HG03521 (cell line): ENCODE measurements around the gene NOTUM.
A peak's percentile ranks its signal among the peaks of the same experiment; 100 is the strongest.

Experiments
- ATAC-seq: cut with Tn5 transposase; IDR thresholded peaks from one replicate; pipeline ENCODE4 v1.9.1; 2021; ENCODE audit warnings: mild to moderate bottlenecking, moderate library complexity; ENCODE audit not compliant: unreplicated experiment

Gene NOTUM

DNA sequence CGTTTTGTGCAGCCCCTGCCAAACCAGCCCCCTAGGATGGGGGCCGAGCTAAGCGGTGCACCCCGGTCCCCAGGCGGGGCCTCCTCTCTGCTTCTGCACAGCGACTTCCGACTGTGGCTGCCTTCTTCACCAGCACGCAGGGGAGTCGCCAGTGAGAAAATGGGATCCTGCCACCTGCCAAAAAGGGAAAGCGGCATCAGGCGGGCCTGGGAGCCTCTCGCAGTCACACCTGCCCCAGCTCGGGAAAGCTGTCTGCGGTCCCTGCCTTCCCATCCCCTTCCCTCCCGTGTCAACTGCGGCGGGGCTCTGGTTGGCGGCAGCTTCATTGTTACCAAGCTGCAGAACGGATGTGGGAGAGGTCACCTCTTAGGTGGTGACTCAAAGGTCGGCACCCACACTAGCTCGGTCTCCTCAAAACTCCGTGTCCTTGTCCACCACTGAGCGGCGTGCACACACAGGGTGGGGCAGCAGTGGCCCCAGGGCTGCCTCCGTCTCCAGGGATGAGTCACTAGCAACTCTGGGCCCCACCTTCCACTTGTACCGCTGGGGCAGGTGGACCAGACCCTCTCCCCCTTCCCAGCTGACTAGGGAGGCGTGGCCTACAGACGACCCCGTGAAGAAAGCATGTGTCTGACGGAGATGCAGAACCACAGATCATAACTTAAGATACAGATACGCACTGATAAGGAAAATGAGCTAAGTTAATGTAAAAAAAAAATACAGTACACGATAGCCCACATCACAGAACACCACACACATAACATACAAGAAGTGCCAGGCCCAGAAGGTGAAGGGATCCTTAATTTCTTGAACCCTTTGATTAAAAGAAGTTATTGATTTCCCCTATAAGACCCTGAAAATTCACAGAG is 48.3 kb downstream of the NOTUM start:
- no peak for ATAC-seq

DNA sequence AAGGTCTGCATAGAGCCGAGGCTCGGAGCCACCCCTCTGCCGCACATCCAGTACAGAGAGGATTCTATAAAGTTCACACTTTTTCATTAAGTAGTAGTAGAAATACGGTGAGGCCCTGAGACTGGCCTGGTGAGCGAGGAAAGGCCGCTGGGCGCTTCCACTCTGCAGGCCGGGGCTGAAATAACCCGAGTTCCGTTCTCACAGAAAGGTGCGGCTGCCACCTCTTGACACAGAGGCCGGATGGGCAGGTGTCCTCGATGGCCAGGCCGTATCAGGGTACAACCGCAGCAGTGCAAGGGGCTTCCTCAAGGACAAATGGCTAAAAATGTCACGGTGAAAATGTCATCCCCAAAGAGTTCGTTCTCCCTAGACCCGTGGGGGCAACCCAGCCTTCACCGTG is 49.0 kb downstream of the NOTUM start:
- no peak for ATAC-seq

DNA sequence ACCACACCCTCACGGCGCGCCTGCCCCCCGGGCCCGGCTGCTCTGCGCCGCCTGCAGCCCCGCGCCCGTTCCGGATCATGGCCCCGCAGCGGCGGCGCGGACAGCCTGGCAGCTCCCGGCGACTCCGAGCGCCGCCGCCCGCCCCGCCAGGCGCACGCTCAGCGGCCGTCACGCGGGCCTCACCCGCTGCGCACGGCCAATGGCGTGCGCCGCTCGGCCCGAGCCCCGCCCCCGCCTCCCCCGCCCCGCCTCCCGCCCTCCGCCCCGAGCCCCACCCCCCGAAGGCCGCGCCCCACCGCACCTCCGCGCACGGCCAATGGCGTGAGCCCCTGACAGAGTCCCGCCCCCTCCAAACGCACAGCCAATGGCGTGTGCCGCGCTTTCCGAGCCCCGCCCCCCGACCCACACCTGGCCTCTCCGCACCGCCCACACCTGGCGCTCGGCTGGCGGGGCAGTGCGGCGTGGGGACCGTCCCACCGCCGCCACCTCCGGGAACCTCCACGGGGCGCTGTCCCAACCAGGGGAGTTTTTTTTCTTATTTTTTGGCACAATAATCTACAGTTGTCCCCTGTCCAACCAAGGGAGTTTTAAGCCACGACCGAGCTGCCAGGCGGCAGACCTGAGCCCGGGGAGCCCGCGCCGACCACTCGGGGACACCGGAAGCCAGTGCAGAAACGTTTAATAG is 49.6 kb downstream of the NOTUM start, which contains the start of gene PCYT2:
Gene PCYT2 (minus strand): TSS at position 123 of the 685 bp plus-strand sequence. CDS start 44 bp downstream, at position 79.
- ATAC-seq: peak; percentile 72

DNA sequence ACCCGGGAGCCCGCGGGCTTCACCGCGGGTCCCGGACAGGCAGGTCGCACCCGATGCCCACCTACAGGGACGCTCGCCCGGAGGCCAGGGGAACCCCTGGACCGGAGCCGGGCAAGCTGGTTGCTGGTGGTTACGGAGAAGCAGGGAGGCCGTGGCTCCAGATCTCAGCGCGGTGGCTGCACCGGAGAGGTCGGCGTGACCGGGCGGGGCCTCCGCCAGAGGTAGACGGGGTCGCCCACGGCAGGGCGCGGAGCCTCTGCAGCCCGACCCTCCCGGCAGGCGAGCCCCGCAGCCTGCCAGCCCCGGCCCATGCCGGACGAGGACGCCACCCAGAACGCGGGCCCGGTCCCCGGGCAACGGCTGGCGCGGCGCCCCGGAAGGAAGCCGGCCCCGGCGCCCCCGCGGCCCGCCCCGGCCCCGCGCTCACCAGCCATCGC is 50.1 kb downstream of the NOTUM start:
- peak; percentile 34 for ATAC-seq

DNA sequence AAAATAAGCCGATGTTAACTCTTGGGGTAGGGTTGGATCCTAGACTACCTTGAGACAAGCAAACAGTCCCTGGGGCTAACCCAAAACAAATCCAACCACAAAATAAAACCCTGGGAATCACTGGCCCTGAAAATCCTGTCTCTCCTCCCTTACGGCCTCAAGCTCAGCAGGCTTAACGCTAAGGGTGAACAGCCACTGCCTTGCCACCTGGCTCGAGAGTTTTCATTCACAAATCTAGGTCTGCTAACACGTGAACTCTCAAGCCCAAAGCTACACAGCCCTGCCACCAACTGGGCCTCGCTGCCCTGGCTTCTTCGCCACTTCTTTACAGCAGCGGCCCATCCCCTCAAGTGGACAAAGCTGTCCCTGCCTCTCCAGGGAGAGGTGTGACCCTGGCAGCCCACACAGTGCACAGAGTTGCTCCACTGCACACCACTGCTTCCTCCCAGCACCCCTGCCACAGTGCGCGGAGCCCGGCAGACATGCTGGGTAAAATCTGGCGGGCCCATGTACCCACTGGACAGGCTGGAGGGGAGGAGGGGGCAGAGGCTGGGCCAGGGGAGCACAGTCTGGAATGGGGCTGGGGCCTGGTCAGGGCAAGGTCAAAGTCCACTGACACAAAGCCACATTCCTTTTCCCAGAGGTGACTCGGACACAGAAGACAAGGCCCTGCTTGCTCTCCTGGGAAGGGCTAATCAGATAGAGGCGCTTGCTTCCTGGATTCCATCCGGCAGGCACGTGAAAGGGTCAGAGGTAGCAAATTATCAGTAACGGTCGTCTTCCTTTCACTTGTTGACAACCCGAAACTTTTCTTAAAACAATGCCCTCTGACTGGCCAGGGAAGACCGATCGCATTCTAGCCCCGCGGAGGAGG is 50.8 kb downstream of the NOTUM start:
- ATAC-seq: no peak

DNA sequence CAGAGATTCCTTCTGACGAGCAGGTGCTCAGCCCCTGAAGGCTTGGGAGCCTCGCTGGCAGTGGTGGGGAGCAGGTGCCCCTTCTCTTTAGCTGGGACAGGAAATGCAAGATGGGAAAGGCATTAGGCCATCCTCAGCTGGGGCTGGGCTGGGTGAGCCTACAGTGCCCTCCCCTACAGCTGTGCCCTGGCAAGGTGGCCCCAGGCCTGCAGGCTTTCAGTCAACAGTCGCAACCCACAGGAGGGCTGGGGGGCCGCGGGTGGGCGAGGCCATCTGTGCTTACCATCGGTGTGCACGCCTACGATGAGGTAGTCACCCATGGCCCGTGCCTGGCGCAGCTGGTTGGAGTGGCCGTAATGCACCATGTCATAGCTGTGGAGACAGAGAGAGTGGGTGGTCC is 51.8 kb downstream of the NOTUM start:
- no peak for ATAC-seq

DNA sequence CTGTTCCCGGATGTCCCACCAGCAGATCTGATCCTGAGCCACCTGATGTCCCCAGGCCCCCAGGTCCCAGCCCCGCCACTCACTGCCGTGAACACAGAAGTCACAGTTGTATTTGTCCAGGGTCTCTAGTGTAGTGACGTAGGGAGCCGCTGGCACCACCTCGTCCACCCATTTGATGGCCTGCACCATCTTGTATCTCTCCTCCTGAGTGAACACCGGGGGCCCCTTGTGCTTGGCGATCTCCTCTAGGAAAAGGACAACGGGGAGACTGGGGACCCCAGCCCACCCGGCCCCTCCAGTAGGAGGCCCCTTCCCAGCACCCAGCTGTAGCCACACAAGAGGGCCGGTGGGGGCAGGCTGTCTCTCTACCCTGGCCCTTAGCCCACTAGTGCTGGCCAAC is 52.2 kb downstream of the NOTUM start:
- ATAC-seq: no peak

DNA sequence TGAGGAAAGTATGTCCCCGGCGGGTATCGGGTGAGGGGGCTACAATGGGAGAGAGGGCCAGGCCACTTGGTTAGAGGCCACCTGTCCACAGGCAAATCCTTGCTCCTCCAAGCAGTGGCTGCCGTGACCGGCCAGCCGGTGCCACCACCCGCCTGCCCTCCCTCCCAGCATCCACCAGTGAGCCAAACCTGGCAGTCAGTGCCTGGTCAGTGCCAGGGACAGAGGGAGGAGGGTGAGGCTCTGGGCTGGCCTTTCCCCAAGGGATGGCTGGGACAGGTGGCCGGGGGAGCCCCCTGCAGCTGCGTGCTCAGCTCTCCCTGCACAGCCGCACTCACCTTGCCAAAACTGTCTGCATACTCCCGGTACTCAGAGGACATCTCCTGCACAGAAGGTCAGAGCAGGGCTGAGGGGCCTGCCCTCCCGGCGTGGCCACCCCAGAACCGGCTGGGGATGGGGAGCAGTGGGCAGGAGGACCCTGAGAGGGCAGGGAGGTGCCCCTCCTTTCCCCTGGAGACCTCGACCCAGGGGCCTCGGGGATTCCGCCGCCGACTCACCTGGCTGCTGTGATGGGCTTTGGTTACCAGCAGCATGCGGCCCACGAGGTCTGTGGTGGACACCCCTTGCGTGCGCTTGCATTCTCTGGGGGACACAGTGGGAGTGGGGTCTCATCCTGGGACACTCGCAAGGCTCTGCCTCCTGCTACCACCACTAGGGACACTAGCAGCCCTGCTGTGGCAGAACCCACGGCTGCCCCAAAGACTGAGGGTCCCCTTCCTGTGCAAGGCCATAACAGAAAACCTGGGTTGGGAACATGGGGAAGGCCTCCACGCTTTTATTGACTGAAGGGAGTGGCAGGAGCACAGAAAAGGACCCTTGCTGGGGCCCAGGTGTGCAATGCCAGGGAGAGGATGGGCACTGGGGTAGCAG is 53.5 kb downstream of the NOTUM start:
- no peak for ATAC-seq

DNA sequence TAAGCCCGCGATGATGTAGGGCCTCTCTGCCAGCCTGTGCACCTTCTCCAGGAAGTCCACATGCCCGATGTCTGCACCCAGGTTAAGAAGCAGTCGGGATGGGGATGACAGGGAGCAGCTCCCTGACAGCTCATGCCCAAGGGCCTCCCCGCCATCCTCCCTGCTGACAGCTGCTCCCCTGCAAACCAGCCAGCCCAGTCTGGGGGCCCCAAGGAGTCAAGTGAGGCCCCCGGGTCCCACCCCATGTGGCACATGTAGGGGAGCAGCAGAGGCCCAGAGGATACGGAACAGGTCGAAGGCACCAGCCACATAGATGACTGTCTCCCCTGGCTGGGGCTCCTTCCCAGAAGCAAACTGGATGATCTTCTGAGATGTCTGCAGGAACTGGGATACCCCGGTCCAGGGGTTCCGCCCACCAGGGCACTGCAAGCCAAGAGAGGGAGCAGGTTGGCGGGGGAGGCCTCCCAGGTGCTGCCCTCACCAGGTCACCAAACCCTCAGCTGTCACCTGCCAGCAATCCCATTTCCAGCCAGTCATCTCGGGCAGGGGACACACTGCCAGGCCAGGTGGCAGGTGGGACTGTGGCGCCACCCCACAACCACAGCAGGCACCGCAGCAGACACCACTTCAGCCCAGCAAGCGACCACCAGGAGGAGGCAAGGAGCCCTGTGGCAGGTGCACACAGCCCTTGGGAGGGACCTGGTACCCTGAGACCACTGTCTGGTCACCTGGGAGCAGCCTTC is 54.3 kb downstream of the NOTUM start:
- no peak for ATAC-seq

DNA sequence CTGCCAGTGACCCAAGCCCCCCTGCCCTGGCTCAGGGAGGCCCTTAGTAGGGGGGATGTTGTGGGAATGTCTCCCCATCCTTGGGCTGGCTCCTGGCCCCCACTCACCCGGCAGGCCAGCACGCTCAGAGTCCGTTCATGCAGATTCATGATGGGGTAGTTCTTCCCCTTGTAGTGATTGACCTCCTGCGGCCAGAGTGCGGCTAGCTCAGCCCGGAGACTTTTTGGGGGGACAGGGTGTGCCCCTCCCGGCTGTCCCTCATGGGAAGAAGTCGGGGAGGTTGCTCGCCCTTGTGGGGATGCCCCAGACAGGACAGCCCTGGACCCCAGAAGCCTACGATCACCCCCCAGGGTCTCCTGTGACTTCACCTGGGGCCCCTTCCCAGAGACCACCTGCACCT is 55.0 kb downstream of the NOTUM start:
- ATAC-seq: no peak

DNA sequence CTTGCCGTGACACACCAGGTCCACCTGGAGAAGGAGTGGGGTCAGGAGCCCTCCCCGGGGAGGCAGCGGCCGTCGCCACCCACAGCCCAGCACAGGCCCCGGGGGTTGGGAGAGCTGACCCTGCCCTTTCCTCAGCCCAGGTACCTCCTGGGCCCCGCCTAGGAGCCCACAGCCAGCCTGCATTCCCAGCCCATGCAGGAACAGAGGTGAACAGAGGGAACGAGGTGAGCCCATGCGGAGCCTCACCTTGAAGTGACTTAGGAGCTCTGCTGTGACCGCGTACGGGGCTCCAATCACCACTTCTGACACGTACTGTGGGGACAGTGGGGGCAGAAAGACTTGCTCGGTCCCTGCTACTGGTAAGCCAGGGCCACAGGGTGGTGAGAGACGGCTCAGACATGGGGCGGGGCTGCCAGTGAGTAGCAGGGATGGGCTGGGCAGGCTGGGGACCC is 55.5 kb downstream of the NOTUM start:
- no peak for ATAC-seq

DNA sequence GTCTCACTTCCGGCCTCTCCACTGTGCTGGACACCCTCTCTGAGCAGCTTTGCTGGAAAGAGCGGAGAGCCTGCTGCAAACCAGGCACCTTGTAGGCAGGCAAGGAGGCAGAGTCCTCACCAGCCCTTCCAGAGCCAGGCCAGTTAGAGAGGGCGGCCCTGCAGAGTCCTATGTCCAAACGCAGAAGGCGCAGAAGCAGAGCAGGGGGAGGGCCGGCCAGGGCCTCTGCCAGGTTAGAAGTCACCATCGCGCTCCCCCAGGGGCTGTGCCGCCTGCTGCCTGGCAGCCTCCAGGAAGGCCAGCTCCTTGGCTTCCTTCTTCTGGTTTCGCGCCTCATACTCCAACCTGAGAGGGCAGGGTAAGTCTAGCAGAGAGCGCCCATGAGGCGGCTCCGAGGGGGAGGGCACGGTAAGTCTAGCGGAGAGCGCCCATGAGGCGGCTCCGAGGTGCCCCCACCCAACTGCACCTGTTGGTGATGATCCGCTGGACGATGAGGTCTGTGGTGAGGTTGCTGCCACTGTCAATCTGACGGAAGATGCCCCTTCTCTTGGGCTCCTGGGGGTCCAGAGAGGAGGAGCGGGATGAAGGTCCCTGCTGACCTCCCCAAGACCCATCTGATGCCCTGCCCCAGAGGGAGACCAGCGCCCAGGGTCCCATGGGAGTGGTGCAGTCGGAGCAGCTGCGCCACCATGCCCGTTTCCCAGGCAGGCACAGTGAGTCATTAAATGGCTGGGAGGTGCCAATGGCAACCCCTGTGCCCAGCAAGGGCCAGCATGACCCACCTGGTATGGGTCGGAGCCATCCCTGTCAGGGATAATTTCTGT is 56.2 kb downstream of the NOTUM start:
- no peak for ATAC-seq

DNA sequence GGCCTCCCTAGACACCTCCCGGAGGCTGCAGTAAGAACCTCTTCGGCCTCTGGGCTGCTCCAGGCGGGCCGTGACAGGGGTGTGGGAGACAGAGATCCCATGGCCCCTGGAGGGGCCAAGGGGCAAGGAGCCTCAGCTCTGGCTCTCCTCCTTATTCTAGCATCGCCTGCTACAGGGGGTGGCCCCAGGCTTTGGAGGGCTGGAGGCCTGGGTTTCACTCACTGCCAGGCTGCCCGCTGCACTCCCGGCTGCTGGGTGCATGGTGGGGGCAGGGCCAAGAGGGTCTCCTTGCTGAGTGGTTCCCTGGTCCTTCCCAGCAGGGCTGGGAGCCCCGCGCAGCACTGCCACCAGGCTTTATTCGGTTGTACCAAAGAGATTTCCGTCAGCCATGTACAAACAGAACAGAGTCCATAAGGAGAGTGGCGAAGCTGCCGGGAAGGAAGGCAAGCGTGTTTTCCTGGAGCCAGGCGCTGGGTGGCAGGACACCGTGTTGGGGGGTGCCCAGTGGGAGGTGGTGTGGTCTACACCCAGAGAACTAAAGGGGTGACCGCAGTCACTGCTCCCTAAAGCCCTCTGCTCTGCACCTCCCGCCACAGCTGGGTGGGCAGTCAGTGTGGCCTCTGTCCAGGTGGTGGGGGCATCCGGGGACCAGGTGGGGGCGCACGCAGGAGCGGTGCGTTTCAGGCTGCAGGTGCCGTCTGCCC is 56.9 kb downstream of the NOTUM start:
- ATAC-seq: no peak

DNA sequence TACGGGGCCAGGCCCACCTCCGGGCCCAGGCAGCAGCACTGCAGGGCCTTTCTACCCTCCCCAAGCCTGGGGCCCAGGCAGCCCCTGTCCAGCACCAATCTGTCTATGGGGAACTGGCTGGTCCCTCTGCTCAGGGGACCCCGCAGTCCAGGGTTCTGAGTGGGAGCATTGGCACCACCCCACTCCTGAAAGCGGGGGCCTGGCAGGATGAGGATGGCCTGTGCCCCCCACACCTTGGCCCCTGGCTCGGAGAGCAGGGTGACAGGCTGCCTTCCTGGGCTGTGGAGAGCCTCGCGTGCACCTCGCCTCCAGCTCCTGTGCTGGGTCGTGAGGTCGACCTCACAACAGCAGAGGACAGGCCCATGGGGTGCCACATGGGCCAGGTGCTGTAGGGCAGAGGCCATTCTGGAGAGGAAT is 57.6 kb downstream of the NOTUM start:
- no peak for ATAC-seq

DNA sequence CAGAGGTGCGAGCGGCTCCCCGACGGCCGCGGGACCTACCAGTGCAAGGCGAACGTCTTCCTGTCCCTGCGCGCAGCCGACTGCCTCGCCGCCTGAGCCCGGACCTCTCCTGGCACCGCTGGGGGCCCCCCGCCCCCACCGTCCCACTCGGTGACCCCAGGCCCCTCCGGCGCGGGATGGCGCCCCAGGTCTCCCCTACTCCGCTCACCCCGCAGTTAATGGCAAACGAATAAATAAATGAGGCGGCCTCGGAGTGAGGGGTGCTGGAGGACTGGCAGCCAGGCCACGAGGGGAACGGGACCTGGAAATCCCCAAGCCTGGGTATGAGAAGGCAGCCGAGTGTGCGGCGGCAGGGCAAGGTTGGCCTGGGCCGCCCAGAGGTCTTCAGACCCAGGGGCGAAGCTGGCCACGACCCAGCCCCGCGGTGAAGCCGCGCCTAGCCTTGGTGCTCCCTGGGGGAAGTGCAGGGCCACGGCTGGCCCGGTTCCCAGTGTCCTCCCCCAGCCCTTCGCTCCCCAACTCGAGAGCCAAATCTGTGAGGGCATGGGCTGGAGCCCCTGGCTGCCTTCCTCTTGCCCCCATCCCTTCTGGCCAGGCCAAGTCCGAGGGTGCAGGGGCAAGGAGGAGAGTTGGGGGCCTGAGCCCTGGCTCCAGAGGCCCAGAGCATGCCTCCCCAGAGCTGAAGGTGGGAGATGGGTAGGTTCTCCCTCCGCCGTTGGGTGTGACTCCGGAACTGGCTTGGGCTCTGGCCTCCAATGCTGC is 58.2 kb downstream of the NOTUM start:
- ATAC-seq: no peak
